ENCODE results near the gene TNPO1. TPM values are rescaled to one million over a fixed set of nuclear protein-coding genes. Genes with fewer than 3 reads are reported as not detected.

The TNPO1 gene
- total and polyA plus RNA-seq, 2 of the 13 experiments (the other 11 are each of a cell fraction or from before 2014, with no cell fraction given): 26.7 to 123 TPM

DNA sequence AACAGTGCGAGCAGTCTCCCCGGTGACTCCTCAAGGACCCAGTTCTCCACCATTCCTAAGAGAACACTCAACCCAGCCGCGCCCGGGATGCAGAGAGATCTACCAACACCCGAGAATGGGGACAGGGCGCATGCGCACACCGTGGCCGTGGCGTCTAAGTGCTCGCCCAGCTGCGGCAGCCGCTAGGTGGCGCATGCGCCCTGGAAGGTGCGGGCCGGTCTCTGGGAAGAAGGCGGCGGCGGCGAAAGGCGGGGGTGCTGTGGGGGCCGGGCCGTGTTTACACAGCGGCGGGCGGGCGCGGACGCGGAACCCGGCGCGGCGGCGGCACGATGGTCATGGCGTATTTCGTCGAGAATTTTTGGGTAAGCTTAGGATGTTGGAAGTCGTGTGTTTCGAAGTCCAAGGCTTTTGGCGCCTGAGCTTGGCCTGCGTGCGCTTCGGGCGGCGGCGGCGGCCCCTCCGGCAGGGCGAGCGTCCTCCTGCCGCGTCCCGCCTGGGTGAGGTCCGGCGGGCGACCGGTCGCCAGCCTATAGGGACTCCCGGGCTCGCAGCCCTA, 139.4 kb downstream of the TNPO1 start, which contains the start of gene FCHO2 (continued):
- no peak for TF ChIP-seq ZNF484 (CRISPR knock-in tag; IDR thresholded peaks at IDR 0.05; ENCODE audit: borderline replicate concordance, low read depth)
- TF ChIP-seq NFE2 (CRISPR knock-in tag; IDR thresholded peaks at IDR 0.05): no peak
- TF ChIP-seq MAF1 (CRISPR knock-in tag; IDR thresholded peaks at IDR 0.05; ENCODE audit: borderline replicate concordance): no peak
- TF ChIP-seq ZMAT3 (CRISPR knock-in tag; conservative IDR thresholded peaks at IDR 0.05): peak; percentile 74
- no peak for TF ChIP-seq GABPA (IDR thresholded peaks at IDR 0.05; ENCODE audit: low read depth, low read length)
- TF ChIP-seq GABPA (CRISPR knock-in tag; IDR thresholded peaks at IDR 0.05; ENCODE audit: low read depth): no peak
- no peak for TF ChIP-seq ZNF207 (IDR thresholded peaks at IDR 0.05; ENCODE audit: borderline replicate concordance)
- 0 out of 2 replicates have a peak, but pooled peaks have one; percentile 66 for TF ChIP-seq ZFP36L1 (CRISPR knock-in tag; IDR thresholded peaks at IDR 0.05)
- TF ChIP-seq MYPOP (CRISPR knock-in tag; IDR thresholded peaks at IDR 0.05): peak; percentile 85
- no peak for TF ChIP-seq CBX2 (IDR thresholded peaks at IDR 0.05; ENCODE audit: low read depth, low read length)
- TF ChIP-seq CBX2 (CRISPR knock-in tag; IDR thresholded peaks at IDR 0.05; ENCODE audit: low read depth): 0 out of 2 replicates have a peak, but pooled peaks have one; percentile 47
- TF ChIP-seq SKI (IDR thresholded peaks at IDR 0.05; ENCODE audit: partially characterized antibody): peak; percentile 94
- TF ChIP-seq SALL1 (CRISPR knock-in tag; IDR thresholded peaks at IDR 0.05): peak; percentile 89
- TF ChIP-seq KDM3A (CRISPR knock-in tag; IDR thresholded peaks at IDR 0.05; ENCODE audit: low read depth): peak; percentile 84; the same call in 1 of the 2 replicates
- peak; percentile 32; the same call in 1 of the 2 replicates for TF ChIP-seq SPEN (CRISPR knock-in tag; IDR thresholded peaks at IDR 0.05; ENCODE audit: low read depth)
- no peak for TF ChIP-seq ZNF530 (CRISPR knock-in tag; IDR thresholded peaks at IDR 0.05; ENCODE audit: low read depth)
- TF ChIP-seq, protein P1, sequence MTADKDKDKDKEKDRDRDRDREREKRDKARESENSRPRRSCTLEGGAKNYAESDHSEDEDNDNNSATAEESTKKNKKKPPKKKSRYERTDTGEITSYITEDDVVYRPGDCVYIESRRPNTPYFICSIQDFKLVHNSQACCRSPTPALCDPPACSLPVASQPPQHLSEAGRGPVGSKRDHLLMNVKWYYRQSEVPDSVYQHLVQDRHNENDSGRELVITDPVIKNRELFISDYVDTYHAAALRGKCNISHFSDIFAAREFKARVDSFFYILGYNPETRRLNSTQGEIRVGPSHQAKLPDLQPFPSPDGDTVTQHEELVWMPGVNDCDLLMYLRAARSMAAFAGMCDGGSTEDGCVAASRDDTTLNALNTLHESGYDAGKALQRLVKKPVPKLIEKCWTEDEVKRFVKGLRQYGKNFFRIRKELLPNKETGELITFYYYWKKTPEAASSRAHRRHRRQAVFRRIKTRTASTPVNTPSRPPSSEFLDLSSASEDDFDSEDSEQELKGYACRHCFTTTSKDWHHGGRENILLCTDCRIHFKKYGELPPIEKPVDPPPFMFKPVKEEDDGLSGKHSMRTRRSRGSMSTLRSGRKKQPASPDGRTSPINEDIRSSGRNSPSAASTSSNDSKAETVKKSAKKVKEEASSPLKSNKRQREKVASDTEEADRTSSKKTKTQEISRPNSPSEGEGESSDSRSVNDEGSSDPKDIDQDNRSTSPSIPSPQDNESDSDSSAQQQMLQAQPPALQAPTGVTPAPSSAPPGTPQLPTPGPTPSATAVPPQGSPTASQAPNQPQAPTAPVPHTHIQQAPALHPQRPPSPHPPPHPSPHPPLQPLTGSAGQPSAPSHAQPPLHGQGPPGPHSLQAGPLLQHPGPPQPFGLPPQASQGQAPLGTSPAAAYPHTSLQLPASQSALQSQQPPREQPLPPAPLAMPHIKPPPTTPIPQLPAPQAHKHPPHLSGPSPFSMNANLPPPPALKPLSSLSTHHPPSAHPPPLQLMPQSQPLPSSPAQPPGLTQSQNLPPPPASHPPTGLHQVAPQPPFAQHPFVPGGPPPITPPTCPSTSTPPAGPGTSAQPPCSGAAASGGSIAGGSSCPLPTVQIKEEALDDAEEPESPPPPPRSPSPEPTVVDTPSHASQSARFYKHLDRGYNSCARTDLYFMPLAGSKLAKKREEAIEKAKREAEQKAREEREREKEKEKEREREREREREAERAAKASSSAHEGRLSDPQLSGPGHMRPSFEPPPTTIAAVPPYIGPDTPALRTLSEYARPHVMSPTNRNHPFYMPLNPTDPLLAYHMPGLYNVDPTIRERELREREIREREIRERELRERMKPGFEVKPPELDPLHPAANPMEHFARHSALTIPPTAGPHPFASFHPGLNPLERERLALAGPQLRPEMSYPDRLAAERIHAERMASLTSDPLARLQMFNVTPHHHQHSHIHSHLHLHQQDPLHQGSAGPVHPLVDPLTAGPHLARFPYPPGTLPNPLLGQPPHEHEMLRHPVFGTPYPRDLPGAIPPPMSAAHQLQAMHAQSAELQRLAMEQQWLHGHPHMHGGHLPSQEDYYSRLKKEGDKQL (CRISPR knock-in tag; IDR thresholded peaks at IDR 0.05; ENCODE audit: low read depth): peak; percentile 52; the same call in 1 of the 2 replicates
- peak; percentile 76 for TF ChIP-seq HDAC1 (CRISPR knock-in tag; IDR thresholded peaks at IDR 0.05)
- no peak for TF ChIP-seq ZNF20 (CRISPR knock-in tag; IDR thresholded peaks at IDR 0.05)
- TF ChIP-seq, protein P2, sequence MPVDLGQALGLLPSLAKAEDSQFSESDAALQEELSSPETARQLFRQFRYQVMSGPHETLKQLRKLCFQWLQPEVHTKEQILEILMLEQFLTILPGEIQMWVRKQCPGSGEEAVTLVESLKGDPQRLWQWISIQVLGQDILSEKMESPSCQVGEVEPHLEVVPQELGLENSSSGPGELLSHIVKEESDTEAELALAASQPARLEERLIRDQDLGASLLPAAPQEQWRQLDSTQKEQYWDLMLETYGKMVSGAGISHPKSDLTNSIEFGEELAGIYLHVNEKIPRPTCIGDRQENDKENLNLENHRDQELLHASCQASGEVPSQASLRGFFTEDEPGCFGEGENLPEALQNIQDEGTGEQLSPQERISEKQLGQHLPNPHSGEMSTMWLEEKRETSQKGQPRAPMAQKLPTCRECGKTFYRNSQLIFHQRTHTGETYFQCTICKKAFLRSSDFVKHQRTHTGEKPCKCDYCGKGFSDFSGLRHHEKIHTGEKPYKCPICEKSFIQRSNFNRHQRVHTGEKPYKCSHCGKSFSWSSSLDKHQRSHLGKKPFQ (CRISPR knock-in tag; IDR thresholded peaks at IDR 0.05; ENCODE audit: insufficient replicate concordance): no peak
- TF ChIP-seq, protein P3, sequence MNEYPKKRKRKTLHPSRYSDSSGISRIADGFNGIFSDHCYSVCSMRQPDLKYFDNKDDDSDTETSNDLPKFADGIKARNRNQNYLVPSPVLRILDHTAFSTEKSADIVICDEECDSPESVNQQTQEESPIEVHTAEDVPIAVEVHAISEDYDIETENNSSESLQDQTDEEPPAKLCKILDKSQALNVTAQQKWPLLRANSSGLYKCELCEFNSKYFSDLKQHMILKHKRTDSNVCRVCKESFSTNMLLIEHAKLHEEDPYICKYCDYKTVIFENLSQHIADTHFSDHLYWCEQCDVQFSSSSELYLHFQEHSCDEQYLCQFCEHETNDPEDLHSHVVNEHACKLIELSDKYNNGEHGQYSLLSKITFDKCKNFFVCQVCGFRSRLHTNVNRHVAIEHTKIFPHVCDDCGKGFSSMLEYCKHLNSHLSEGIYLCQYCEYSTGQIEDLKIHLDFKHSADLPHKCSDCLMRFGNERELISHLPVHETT (CRISPR knock-in tag; conservative IDR thresholded peaks at IDR 0.05): peak; percentile 97
- 0 out of 2 replicates have a peak, but pooled peaks have one; percentile 31 for TF ChIP-seq RFXANK (CRISPR knock-in tag; IDR thresholded peaks at IDR 0.05)
